H1 (cell line): ENCODE measurements around the gene ENPP4. TPM values are rescaled to one million over a fixed set of nuclear protein-coding genes. Genes with fewer than 3 reads are reported as not detected.

ENCODE experiments used
- CTCF ChIA-PET: fragments of 300-600 bp; sonication (Branson Sonifier 250); formaldehyde crosslinking; loops from one replicate; lab custom pipeline; 2021; ENCODE audit not compliant: partially characterized antibody; lab: Charles Lee
- POLR2A ChIA-PET: fragments of 300-600 bp; sonication (Branson Sonifier 250); formaldehyde crosslinking; loops from one replicate; lab custom pipeline; 2021; ENCODE audit warnings: inconsistent platforms; ENCODE audit not compliant: partially characterized antibody; lab: Charles Lee
- DNase-seq, 2 experiments: peaks; one replicate each; pipeline versions ENCODE4 v3.0.0 to v3.0.0-alpha.2; 2010 to 2022; ENCODE audit warnings: low spot score in 2 of 2, low read depth in 1 of 2, mixed read lengths in 1 of 2
- FAIRE-seq: peaks from 2 replicates; lab custom pipeline; 2011; peaks lifted over from hg19 to GRCh38; lab: Jason Lieb, UNC
- H2AFZ ChIP-seq: 2 replicates; pipeline ENCODE4 v1.8.1; 2012; ENCODE audit warnings: low read length, inconsistent platforms
- H2AK5ac ChIP-seq: 2 replicates; pipeline ENCODE4 v1.6.1; 2013; ENCODE audit warnings: low read depth, low read length
- H2BK120ac ChIP-seq: replicated peaks from 2 replicates; pipeline ENCODE3; 2013; ENCODE audit warnings: low read depth, low read length, inconsistent platforms
- H2BK12ac ChIP-seq: 2 replicates; pipeline ENCODE4 v1.6.1; 2013; ENCODE audit warnings: low read depth, low read length
- H2BK15ac ChIP-seq: 2 replicates; pipeline ENCODE4 v1.6.1; 2013; ENCODE audit warnings: low read length
- H2BK20ac ChIP-seq: 2 replicates; pipeline ENCODE4 v1.6.1; 2013; ENCODE audit warnings: low read length
- H2BK5ac ChIP-seq: 2 replicates; pipeline ENCODE4 v1.6.1; 2013; ENCODE audit warnings: low read depth, low read length
- H3K14ac ChIP-seq: 2 replicates; pipeline ENCODE4 v1.6.1; 2013; ENCODE audit warnings: inconsistent platforms; ENCODE audit not compliant: insufficient read length
- H3K18ac ChIP-seq: 2 replicates; pipeline ENCODE4 v1.6.1; 2013; ENCODE audit warnings: low read length; ENCODE audit errors: extremely low read depth
- H3K23ac ChIP-seq: 2 replicates; pipeline ENCODE4 v1.6.1; 2013; ENCODE audit warnings: inconsistent platforms; ENCODE audit not compliant: insufficient read length
- H3K23me2 ChIP-seq: 2 replicates; pipeline ENCODE4 v1.6.1; 2013; ENCODE audit warnings: low read depth, low read length
- H3K27ac ChIP-seq: 2 replicates; pipeline ENCODE4 v1.6.1; 2011; ENCODE audit warnings: low read depth, low read length, inconsistent platforms
- H3K27me3 ChIP-seq, 4 experiments: replicated peaks in 1 of 4; 1 replicate in 1 of 4; 2 replicates in 3 of 4; pipeline versions ENCODE4 v1.6.1 to v1.8.1; 2011 to 2013; ENCODE audit warnings: low read length in 3 of 4, mild to moderate bottlenecking in 3 of 4, inconsistent platforms in 2 of 4, mixed read lengths in 2 of 4, moderate library complexity in 1 of 4; ENCODE audit not compliant: control insufficient read depth in 3 of 4, insufficient read depth in 3 of 4; ENCODE audit errors: extremely low read depth in 1 of 4
- H3K36me3 ChIP-seq, 4 experiments: 2 replicates each; pipeline versions ENCODE4 v1.6.1 to v1.8.1; 2011 to 2013; ENCODE audit warnings: mild to moderate bottlenecking in 4 of 4, low read length in 3 of 4, moderate library complexity in 2 of 4, control low read depth in 1 of 4, inconsistent platforms in 1 of 4; ENCODE audit not compliant: insufficient read depth in 4 of 4, control insufficient read depth in 2 of 4
- H3K4ac ChIP-seq: replicated peaks from 2 replicates; pipeline ENCODE3; 2013; ENCODE audit warnings: low read length, low read depth, mixed read lengths, inconsistent platforms; ENCODE audit not compliant: insufficient read length
- H3K4me1 ChIP-seq, 4 experiments: replicated peaks in 1 of 4; 1 replicate in 1 of 4; 2 replicates in 3 of 4; pipeline versions ENCODE4 v1.6.1 to v1.8.1; 2011 to 2013; ENCODE audit warnings: low read length in 3 of 4, inconsistent platforms in 2 of 4, mixed read lengths in 1 of 4; ENCODE audit not compliant: insufficient read depth in 4 of 4, control insufficient read depth in 3 of 4
- H3K4me2 ChIP-seq, 2 experiments: 2 replicates each; pipeline versions ENCODE4 v1.6.1 to v1.8.1; 2011 to 2013; ENCODE audit warnings: low read depth in 2 of 2, low read length in 2 of 2, control low read depth in 1 of 2, inconsistent platforms in 1 of 2, mild to moderate bottlenecking in 1 of 2; ENCODE audit not compliant: insufficient read depth in 1 of 2
- H3K4me3 ChIP-seq, 4 experiments: fragments of 200-600, 300-600 bp in 1 of 4; sonication (generic), shearing (Covaris generic), sonication (Bioruptor Twin) in 1 of 4; 2 replicates each; pipeline versions ENCODE4 v1.5.1 to v1.8.1; 2011 to 2016; ENCODE audit warnings: low read length in 4 of 4, low read depth in 3 of 4, control low read depth in 2 of 4, inconsistent platforms in 2 of 4, mild to moderate bottlenecking in 2 of 4, mixed read lengths in 1 of 4, moderate library complexity in 1 of 4; ENCODE audit not compliant: insufficient read depth in 2 of 4; ENCODE audit errors: extremely low read depth in 1 of 4
- H3K56ac ChIP-seq: replicated peaks from 2 replicates; pipeline ENCODE3; 2013; ENCODE audit warnings: low read depth, mild to moderate bottlenecking, mixed read lengths, low read length, inconsistent platforms; ENCODE audit not compliant: insufficient read length
- H3K79me1 ChIP-seq: 2 replicates; pipeline ENCODE4 v1.6.1; 2013; ENCODE audit warnings: low read depth, low read length, control low read depth
- H3K79me2 ChIP-seq, 2 experiments: 2 replicates each; pipeline versions ENCODE4 v1.6.1 to v1.8.1; 2012 to 2013; ENCODE audit warnings: low read length in 2 of 2, mild to moderate bottlenecking in 2 of 2, inconsistent platforms in 1 of 2; ENCODE audit not compliant: insufficient read depth in 2 of 2, control insufficient read depth in 1 of 2
- H3K9ac ChIP-seq, 4 experiments: replicated peaks in 1 of 4; 1 replicate in 1 of 4; 2 replicates in 3 of 4; pipeline versions ENCODE4 v1.6.1 to v1.8.1; 2011 to 2013; ENCODE audit warnings: low read depth in 3 of 4, low read length in 3 of 4, control low read depth in 2 of 4, mild to moderate bottlenecking in 2 of 4, moderate library complexity in 2 of 4, inconsistent platforms in 1 of 4; ENCODE audit errors: extremely low read depth in 1 of 4
- H3K9me3 ChIP-seq, 2 experiments: 2 replicates each; pipeline versions ENCODE4 v1.6.1 to v1.8.1; 2012 to 2013; ENCODE audit warnings: mild to moderate bottlenecking in 2 of 2, moderate library complexity in 2 of 2, control low read depth in 1 of 2, inconsistent platforms in 1 of 2, low read depth in 1 of 2, low read length in 1 of 2, mixed read lengths in 1 of 2; ENCODE audit not compliant: insufficient read depth in 2 of 2
- H4K20me1 ChIP-seq, 2 experiments: replicated peaks in 1 of 2; 2 replicates each; pipeline versions ENCODE3 to v1.8.1; 2011 to 2013; ENCODE audit warnings: inconsistent platforms in 2 of 2, low read length in 2 of 2, mild to moderate bottlenecking in 1 of 2; ENCODE audit not compliant: insufficient read depth in 2 of 2, control insufficient read depth in 1 of 2
- H4K5ac ChIP-seq: 2 replicates; pipeline ENCODE4 v1.6.1; 2013; ENCODE audit warnings: low read length, low read depth, mixed read lengths, inconsistent platforms; ENCODE audit not compliant: insufficient read length
- H4K8ac ChIP-seq: 2 replicates; pipeline ENCODE4 v1.8.0; 2013; ENCODE audit warnings: mild to moderate bottlenecking, moderate library complexity, low read length, inconsistent platforms; ENCODE audit not compliant: insufficient read depth; ENCODE audit errors: extremely low read depth
- H4K91ac ChIP-seq: replicated peaks from 2 replicates; pipeline ENCODE3; 2013; ENCODE audit warnings: low read length, mixed read lengths, inconsistent platforms; ENCODE audit not compliant: insufficient read length
- CHD1 ChIP-seq: IDR thresholded peaks from 2 replicates; pipeline ENCODE4 v1.6.1; 2012; ENCODE audit warnings: low read depth, low read length, improper control_type of control experiment
- CHD2 ChIP-seq: IDR thresholded peaks from 2 replicates; pipeline ENCODE4 v1.6.1; 2012; ENCODE audit warnings: low read length, improper control_type of control experiment
- E2F6 ChIP-seq: IDR thresholded peaks from 2 replicates; pipeline ENCODE4 v1.6.1; 2012; ENCODE audit warnings: inconsistent platforms
- FOSL1 ChIP-seq: IDR thresholded peaks from 2 replicates; pipeline ENCODE4 v1.6.1; 2011; ENCODE audit warnings: mild to moderate bottlenecking, low read depth, low read length, moderate library complexity; ENCODE audit not compliant: insufficient read depth
- TCF12 ChIP-seq: IDR thresholded peaks from 2 replicates; pipeline ENCODE4 v1.6.1; 2011; ENCODE audit warnings: low read depth, mild to moderate bottlenecking, low read length
- WGBS, 2 experiments: shearing (Covaris generic) in 1 of 2; methylation state at CpG; one replicate each; pipeline versions ENCODE4 v1.1.6 to v1.1.7; 2013 to 2015; ENCODE audit warnings: low lambda C conversion rate in 2 of 2, mixed read lengths in 2 of 2, inconsistent platforms in 1 of 2, low coverage in 1 of 2, missing lambda C conversion rate in 1 of 2; ENCODE audit not compliant: insufficient replicate concordance in 2 of 2, insufficient coverage in 1 of 2, insufficient read length in 1 of 2; ENCODE audit errors: extremely low coverage in 1 of 2, missing lambda C conversion rate in 1 of 2; 5-methylcytosine and 5-hydroxymethylcytosine counted together
- polyA plus RNA-seq, 7 experiments: library from polyadenylated mRNA; depleted of rRNA in 3 of 7; stranded (reverse) in 5 of 7; unstranded in 2 of 7; fragments of >200 nt in 5 of 7; fragments of 200-250 nt in 2 of 7; gene quantifications; 1 replicate in 5 of 7; 2 replicates in 1 of 7; 4 replicates in 1 of 7; pipeline versions ENCODE4 v1.2.1 to v1.2.3, GENCODE V29; 2011 to 2013; ENCODE audit warnings: missing spikeins in 2 of 7, mixed read lengths in 2 of 7
- total RNA-seq: library from RNA; stranded (reverse); fragmentation: NEBNext Ultra II Directional; extraction: Animal tissue kit (Norgen Biotek cat#: 25700); gene quantifications from 2 replicates; pipeline ENCODE4 v1.2.1, GENCODE V29; 2021
- TF ChIP-seq, protein P1 (sequence below), 3 experiments: IDR thresholded peaks; 1 replicate in 2 of 3; 2 replicates in 1 of 3; pipeline versions ENCODE4 v1.5.1 to v1.6.1; 2011; ENCODE audit warnings: low read length in 3 of 3, mild to moderate bottlenecking in 3 of 3, inconsistent platforms in 2 of 3, low read depth in 1 of 3, moderate library complexity in 1 of 3; ENCODE audit not compliant: insufficient read depth in 1 of 3; ENCODE audit errors: control extremely low read depth in 1 of 3

The ENPP4 gene
- total and polyA plus RNA-seq, 2 of the 8 experiments (the other 6 are each of a cell fraction or from before 2014, with no cell fraction given) = 2.0 to 4.4 TPM

GRCh38 chr6:46135176-46135575 is 5.4 kb downstream of the ENPP4 start:
- Histone ChIP-seq H3K9ac (no peak overlapping the region), H4K5ac (no peak overlapping the region), H3K79me1 (no peaks in the 10 kb centered on the region), H3K56ac (no peak overlapping the region), H3K14ac (no peak overlapping the region), H4K91ac (no peak overlapping the region), H3K23ac (no peak overlapping the region), H3K4me1 (no peaks in the 10 kb centered on the region; a peak in 1 of 7 replicates), H4K8ac (no peak overlapping the region), H2AFZ (no peak overlapping the region), H3K36me3 (no peaks in the 10 kb centered on the region), H4K20me1 (no peaks in the 10 kb centered on the region), H3K4me2 (no peak overlapping the region), H2BK12ac (no peak overlapping the region), H3K27me3 (0 out of 7 replicates have a peak, but pooled peaks cover 0 to 2% (median 0%) of the 10 kb centered on the region in 4 experiments), H3K4ac (no peak overlapping the region), H2BK5ac (no peak overlapping the region), H3K9me3 (no peaks in the 10 kb centered on the region), H3K23me2 (peaks cover 2% of the 10 kb centered on the region; the same call in 1 of the 2 replicates), H2BK120ac (no peak overlapping the region), H3K27ac (no peak overlapping the region), H3K18ac (no peak overlapping the region), H3K4me3 (no peak overlapping the region), H2AK5ac (no peak overlapping the region), H3K79me2 (no peaks in the 10 kb centered on the region), H2BK15ac (no peak overlapping the region), H2BK20ac (no peak overlapping the region)
- WGBS, 2 experiments = 100% methylated on average over 1 of the region's 1 CpG; no CpG with 5 or more reads in 1 of the 2 experiments
- DNase-seq (no peak), FAIRE-seq (no peak)
- TF ChIP-seq CHD1 (no peak), TCF12 (no peak), CHD2 (no peak), FOSL1 (no peak), E2F6 (no peak)
- TF ChIP-seq, protein P1, sequence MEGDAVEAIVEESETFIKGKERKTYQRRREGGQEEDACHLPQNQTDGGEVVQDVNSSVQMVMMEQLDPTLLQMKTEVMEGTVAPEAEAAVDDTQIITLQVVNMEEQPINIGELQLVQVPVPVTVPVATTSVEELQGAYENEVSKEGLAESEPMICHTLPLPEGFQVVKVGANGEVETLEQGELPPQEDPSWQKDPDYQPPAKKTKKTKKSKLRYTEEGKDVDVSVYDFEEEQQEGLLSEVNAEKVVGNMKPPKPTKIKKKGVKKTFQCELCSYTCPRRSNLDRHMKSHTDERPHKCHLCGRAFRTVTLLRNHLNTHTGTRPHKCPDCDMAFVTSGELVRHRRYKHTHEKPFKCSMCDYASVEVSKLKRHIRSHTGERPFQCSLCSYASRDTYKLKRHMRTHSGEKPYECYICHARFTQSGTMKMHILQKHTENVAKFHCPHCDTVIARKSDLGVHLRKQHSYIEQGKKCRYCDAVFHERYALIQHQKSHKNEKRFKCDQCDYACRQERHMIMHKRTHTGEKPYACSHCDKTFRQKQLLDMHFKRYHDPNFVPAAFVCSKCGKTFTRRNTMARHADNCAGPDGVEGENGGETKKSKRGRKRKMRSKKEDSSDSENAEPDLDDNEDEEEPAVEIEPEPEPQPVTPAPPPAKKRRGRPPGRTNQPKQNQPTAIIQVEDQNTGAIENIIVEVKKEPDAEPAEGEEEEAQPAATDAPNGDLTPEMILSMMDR (IDR thresholded peaks at IDR 0.05; ENCODE audit: control extremely low read depth in 1 of 3, insufficient read depth in 1 of 3, low read depth in 1 of 3, low read length in 3 of 3) = no peak
- ChIA-PET POLR2A (no interaction called here), CTCF (no interaction called here)
